A375 (cell line): ENCODE results near the gene CCDC121. TPM values are rescaled to one million over a fixed set of nuclear protein-coding genes. Genes with fewer than 3 reads are reported as not detected.

Source experiments
- small RNA-seq: library from RNA; depleted of rRNA; stranded (forward); fragments of <200 nt; gene quantifications from one replicate; pipeline ENCODE3, GENCODE V24; 2014
- total RNA-seq: library from RNA; depleted of rRNA; stranded (reverse); fragments of >200 nt; shearing (Covaris generic); gene quantifications from 2 replicates; pipeline ENCODE4 v1.2.3, GENCODE V29; 2014; rRNA removed

The CCDC121 gene
- total RNA-seq = 1.8 and 3.5 TPM in 2 replicates

GRCh38 chr2:27628767-27629709 lies at the start of gene CCDC121, which contains the start of gene GPN1:
Gene CCDC121 (minus strand): TSS chr2:27629012. CDS start chr2:27627799, 1,213 bp downstream.
Gene GPN1 (plus strand): TSS chr2:27629050. CDS start chr2:27629059, 9 bp downstream.

DNA sequence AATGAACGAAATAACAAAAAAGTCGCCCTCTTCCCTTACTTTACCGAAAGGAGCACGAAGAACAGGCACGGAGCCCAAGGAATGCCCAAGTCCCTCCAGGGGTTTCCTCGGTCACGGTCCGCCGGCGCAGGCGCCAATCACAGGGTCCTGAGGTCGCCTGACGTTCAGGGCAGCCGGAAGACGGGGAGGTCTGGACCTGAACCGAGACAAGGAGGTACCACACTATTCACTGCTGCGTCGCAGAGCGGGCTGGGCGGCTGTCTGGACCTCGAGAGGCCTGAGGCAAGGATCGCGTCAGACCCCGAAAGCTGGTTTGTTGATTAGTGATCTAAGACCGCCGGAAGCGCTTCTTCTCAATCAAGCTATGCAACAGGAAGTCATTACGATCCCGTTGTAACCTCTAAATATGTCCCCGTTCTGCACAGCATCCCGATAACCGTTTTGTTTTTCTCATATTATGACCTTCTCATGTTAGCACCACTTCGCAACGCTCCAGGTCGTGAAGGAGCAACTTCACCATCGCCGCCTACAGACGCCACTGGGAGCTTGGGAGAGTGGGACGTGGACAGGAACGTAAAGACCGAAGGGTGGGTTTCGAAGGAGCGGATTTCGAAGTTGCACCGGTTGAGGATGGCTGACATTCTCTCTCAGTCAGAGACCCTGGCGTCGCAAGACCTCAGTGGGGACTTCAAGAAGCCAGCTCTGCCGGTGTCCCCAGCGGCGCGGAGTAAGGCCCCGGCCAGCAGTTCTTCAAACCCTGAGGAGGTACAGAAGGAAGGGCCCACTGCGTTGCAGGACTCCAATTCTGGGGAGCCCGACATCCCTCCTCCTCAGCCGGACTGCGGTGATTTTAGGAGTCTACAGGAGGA lies 34.7 kb upstream of the CCDC121 start, which contains the start of the genes SLC4A1AP and SUPT7L:
Gene SLC4A1AP, plus strand, starts transcription at position 605 of the 869 bp plus-strand sequence. Its CDS starts 26 bp downstream, at position 631.
Gene SUPT7L, minus strand, starts transcription at position 330 of the 869 bp plus-strand sequence. CDS start 1,422 bp downstream, outside the sequence.

DNA sequence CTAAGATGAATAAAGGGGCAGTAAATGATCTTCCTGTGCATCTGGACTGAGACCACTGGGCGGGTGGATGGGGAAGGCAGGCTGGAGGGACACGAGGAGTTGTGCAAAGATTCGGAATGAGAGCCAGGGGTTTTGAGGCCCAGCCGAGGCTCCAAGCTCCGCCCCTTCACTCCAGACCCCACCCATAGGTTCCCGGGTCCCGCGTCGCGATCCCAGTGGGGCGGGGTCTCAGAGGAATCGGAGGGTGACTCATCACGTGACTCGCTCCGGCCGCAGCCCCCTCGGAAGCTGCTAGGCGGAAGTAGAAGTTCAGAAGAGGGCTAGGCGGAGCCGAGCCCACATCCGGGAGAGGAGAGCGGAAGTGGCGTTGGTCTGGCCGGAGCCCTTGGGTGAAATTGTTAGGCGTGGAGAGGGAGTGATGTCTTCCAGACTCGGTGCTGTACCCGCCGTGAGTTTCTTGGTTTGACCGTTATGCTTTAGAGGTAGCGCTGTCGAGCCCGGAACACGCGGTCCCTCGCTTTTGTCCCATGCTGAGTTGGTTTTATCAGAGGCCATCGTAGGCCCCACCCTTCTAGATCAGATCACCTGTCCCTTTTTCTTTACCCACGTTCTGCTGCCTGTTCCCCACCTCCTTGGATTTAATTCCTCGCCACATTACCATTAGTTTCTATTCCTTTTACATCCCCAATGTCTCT lies 46.0 kb downstream of the CCDC121 start, which contains the start of gene ZNF512:
Gene ZNF512, plus strand, starts transcription at position 348 of the 695 bp plus-strand sequence. Its CDS starts 71 bp downstream, at position 419.

Small RNAs within 50 kb of the gene (small RNA-seq; reads per million reads assigned to genes)
- not detected for gene RF00340

Other genes starting within 250 kb of the CCDC121 start
- gene ZNF513, start 248.3 kb downstream of the CCDC121 start, total RNA-seq = 22.8 and 24.3 TPM in 2 replicates
- gene PPM1G, start 219.4 kb downstream of the CCDC121 start, total RNA-seq = 165 and 169 TPM in 2 replicates
- 67.3 and 72.5 TPM in 2 replicates for gene NRBP1, start 200.4 kb downstream of the CCDC121 start, total RNA-seq
- gene KRTCAP3, start 186.6 kb downstream of the CCDC121 start, total RNA-seq = 0.60 TPM in 1 of 2 replicates, not detected in the other
- gene IFT172, start 139.3 kb downstream of the CCDC121 start, total RNA-seq = 26.5 and 29.8 TPM in 2 replicates
- 3.2 and 3.8 TPM in 2 replicates for gene FNDC4, start 133.8 kb downstream of the CCDC121 start, total RNA-seq
- gene GCKR, start 132.2 kb downstream of the CCDC121 start, total RNA-seq = not detected in 2 replicates
- 11.7 and 16.8 TPM in 2 replicates for gene ZNF512, start 46.0 kb downstream of the CCDC121 start, total RNA-seq
- 28.0 and 28.1 TPM in 2 replicates for gene GPN1, start within 50 bp of the CCDC121 start, total RNA-seq
- gene SUPT7L, start 34.6 kb upstream of the CCDC121 start, total RNA-seq = 20.2 and 21.6 TPM in 2 replicates
- gene SLC4A1AP, start 34.9 kb upstream of the CCDC121 start, total RNA-seq = 33.5 and 36.7 TPM in 2 replicates
- 186 and 251 TPM in 2 replicates for gene MRPL33, start 142.7 kb upstream of the CCDC121 start, total RNA-seq